ENCODE measurements around the gene BICC1.

BICC1 gene

DNA sequence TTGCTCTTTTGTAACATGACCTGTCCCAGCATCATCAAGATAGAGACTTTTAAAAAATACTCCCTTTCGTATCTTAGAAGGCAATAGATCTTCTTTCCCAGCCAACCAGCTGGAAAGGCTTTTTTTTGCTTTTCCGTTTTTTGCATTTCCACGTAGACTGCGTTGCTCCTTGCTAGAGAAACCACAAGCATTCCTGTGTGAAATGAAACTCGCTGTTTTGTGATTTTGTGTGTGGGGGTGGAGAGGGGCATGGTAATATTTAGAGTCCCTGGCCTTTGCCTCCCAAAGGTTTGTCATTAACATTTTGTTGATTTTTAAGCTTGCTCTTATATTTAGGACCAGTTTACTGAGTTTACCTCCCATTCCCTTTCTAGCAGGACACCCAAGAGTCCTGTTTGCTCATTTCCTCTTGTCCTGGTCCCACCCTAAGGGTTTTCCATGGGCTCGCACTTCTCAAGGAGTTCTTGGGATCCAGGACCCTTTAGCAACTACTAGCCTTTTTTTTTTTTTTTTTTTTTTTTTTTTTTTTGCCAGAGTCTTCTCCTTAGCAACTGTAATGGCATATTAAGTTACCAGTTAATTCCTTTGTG lies 243.6 kb downstream of the BICC1 start:
- DNase-seq (ENCODE audit: low read depth) = peak; percentile 82
- H3K36me3 ChIP-seq (ENCODE audit: control insufficient read depth, insufficient read depth, low read length, severe bottlenecking) = no peaks in the 10 kb centered on the region
- peak overlapping the region; percentile 80 for H3K4me3 ChIP-seq (ENCODE audit: low read length)
- peaks cover 57% of the 10 kb centered on the region for H3K4me1 ChIP-seq (ENCODE audit: control insufficient read depth, insufficient read depth, low read length)
- no peaks in the 10 kb centered on the region for H3K27me3 ChIP-seq (replicated peaks; ENCODE audit: control insufficient read depth, insufficient read depth, low read length)
- H3K9ac ChIP-seq (ENCODE audit: low read length) = peak overlapping the region; percentile 85
- no peaks in the 10 kb centered on the region for H3K9me3 ChIP-seq (ENCODE audit: control insufficient read depth, low read length)

DNA sequence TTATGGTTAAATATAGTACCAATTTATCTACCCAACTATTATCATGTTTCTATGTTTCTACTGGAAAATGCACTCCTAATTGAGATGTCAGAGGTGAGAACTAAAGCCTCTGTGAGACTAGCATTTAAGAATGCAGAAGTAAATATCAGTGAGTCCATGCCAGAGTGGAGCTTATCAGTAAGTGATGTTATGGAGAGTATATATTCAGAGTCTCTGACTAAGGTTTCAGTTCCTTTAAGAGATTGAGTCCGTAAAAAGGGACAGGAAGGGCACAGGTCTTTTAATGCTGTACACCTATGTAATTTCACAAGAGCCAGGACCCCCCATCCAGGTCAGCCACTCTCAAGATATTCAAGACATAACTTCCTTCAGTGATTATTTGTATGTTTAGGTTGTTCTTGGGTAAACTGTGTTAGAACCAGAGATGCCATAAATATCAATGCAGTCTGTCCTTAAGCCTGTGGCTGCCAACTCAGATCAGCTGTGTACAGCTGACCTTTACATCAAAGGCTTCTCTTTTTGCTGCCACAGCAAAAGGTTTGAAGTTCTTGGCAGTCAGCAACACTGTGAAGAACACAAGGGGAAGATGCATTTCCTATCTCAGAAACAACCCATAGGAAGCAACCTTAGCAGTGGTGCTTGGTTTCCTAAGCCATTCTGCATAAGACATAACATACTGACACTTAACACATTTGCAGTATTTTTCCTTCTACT lies 244.8 kb downstream of the BICC1 start:
- Histone ChIP-seq H3K36me3 (ENCODE audit: control insufficient read depth, insufficient read depth, low read length, severe bottlenecking) (no peaks in the 10 kb centered on the region), H3K9ac (ENCODE audit: low read length) (peak overlapping the region; percentile 85), H3K27me3 (replicated peaks; ENCODE audit: control insufficient read depth, insufficient read depth, low read length) (no peaks in the 10 kb centered on the region), H3K4me1 (ENCODE audit: control insufficient read depth, insufficient read depth, low read length) (peaks cover 51% of the 10 kb centered on the region), H3K9me3 (ENCODE audit: control insufficient read depth, low read length) (no peaks in the 10 kb centered on the region), H3K4me3 (ENCODE audit: low read length) (peak overlapping the region; percentile 80)
- DNase-seq (ENCODE audit: low read depth) = no peak

DNA sequence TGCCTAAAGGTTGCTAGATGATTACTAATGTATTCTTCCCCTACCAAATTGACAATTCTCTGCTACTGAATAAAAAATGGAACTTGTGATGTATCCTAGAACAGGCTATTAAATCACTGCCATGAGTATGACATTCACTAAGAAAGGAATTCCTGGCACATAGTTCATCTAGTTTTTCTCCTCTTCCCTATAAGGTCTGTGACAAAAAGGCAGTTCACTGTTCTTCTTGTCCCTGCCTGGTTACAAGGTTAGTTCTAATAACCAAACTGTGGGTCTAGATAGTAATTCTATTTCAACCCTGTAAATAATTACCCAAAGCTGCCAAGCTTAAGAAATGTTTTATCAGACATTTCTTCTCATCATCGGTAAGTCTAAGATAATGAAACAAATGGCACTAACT lies 245.6 kb downstream of the BICC1 start:
- no peak overlapping the region for H3K9ac ChIP-seq (ENCODE audit: low read length)
- no peaks in the 10 kb centered on the region for H3K27me3 ChIP-seq (replicated peaks; ENCODE audit: control insufficient read depth, insufficient read depth, low read length)
- H3K36me3 ChIP-seq (ENCODE audit: control insufficient read depth, insufficient read depth, low read length, severe bottlenecking) = no peaks in the 10 kb centered on the region
- no peak for DNase-seq (ENCODE audit: low read depth)
- peaks cover 51% of the 10 kb centered on the region for H3K4me1 ChIP-seq (ENCODE audit: control insufficient read depth, insufficient read depth, low read length)
- no peaks in the 10 kb centered on the region for H3K9me3 ChIP-seq (ENCODE audit: control insufficient read depth, low read length)
- no peak overlapping the region for H3K4me3 ChIP-seq (ENCODE audit: low read length)

- H3K36me3 ChIP-seq (ENCODE audit: control insufficient read depth, insufficient read depth, low read length, severe bottlenecking) = no peaks in the 10 kb centered on the region
- H3K9ac ChIP-seq (ENCODE audit: low read length) = no peak overlapping the region
- DNase-seq (ENCODE audit: low read depth) = no peak
- H3K4me3 ChIP-seq (ENCODE audit: low read length) = no peak overlapping the region
- H3K27me3 ChIP-seq (replicated peaks; ENCODE audit: control insufficient read depth, insufficient read depth, low read length) = no peaks in the 10 kb centered on the region
- peaks cover 10% of the 10 kb centered on the region for H3K4me1 ChIP-seq (ENCODE audit: control insufficient read depth, insufficient read depth, low read length)
- peaks cover 10% of the 10 kb centered on the region for H3K9me3 ChIP-seq (ENCODE audit: control insufficient read depth, low read length)
Measured at GRCh38 chr10:58764087-58764747, 251.5 kb downstream of the BICC1 start.

GRCh38 chr10:58765910-58766309 lies 253.2 kb downstream of the BICC1 start:
- Histone ChIP-seq H3K9ac (ENCODE audit: low read length) (no peak overlapping the region), H3K4me3 (ENCODE audit: low read length) (no peak overlapping the region), H3K36me3 (ENCODE audit: control insufficient read depth, insufficient read depth, low read length, severe bottlenecking) (no peaks in the 10 kb centered on the region), H3K9me3 (ENCODE audit: control insufficient read depth, low read length) (peaks cover 10% of the 10 kb centered on the region), H3K4me1 (ENCODE audit: control insufficient read depth, insufficient read depth, low read length) (peaks cover 13% of the 10 kb centered on the region), H3K27me3 (replicated peaks; ENCODE audit: control insufficient read depth, insufficient read depth, low read length) (no peaks in the 10 kb centered on the region)
- DNase-seq (ENCODE audit: low read depth) = no peak

- Histone ChIP-seq H3K9ac (ENCODE audit: low read length) (no peak overlapping the region), H3K9me3 (ENCODE audit: control insufficient read depth, low read length) (peaks cover 10% of the 10 kb centered on the region), H3K4me3 (ENCODE audit: low read length) (no peak overlapping the region), H3K27me3 (replicated peaks; ENCODE audit: control insufficient read depth, insufficient read depth, low read length) (no peaks in the 10 kb centered on the region), H3K36me3 (ENCODE audit: control insufficient read depth, insufficient read depth, low read length, severe bottlenecking) (no peaks in the 10 kb centered on the region), H3K4me1 (ENCODE audit: control insufficient read depth, insufficient read depth, low read length) (peaks cover 30% of the 10 kb centered on the region)
- no peak for DNase-seq (ENCODE audit: low read depth)
Measured at GRCh38 chr10:58767652-58768051, 255.0 kb downstream of the BICC1 start.

DNA sequence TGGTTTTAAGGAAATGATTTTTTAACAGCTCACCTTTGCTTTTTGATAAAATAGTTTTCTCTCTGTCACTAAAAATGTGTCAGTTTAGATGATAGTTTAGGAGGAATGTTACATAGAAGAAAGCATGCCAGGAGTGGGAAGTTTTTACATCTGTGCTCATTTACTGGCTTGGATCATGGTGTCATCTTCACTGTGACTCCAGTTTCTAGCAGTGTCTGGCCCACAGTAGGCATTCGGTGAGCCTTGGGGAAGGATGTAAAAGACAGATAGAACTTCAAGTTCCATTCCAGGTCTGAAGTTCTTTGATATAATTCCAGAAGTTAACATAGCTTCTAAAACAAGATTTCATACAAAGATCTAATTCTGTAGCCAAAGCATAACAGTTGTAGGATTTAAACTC lies 259.2 kb downstream of the BICC1 start:
- peak overlapping the region; percentile 71 for H3K9ac ChIP-seq (ENCODE audit: low read length)
- no peak overlapping the region for H3K4me3 ChIP-seq (ENCODE audit: low read length)
- H3K36me3 ChIP-seq (ENCODE audit: control insufficient read depth, insufficient read depth, low read length, severe bottlenecking) = no peaks in the 10 kb centered on the region
- H3K9me3 ChIP-seq (ENCODE audit: control insufficient read depth, low read length) = peaks cover 10% of the 10 kb centered on the region
- no peak for DNase-seq (ENCODE audit: low read depth)
- H3K27me3 ChIP-seq (replicated peaks; ENCODE audit: control insufficient read depth, insufficient read depth, low read length) = no peaks in the 10 kb centered on the region
- H3K4me1 ChIP-seq (ENCODE audit: control insufficient read depth, insufficient read depth, low read length) = peaks cover 60% of the 10 kb centered on the region

DNA sequence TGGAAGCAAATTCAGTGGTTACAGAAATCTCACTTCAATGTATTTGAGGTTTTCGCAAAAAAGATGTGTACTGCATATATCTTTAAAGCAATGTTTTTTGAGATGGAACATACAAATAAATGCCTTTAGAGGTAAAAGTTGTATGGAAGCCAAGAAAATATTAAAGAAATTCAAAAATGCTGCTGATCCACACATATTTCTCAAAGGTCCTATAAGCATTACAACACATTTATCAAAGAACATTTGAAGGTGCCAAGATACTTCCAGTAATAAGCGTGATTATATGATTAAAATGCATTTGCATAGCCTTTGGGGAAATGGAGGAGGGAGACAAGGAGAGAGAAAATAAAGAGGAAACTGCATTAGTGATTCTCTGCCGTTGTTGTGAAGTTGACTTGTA lies 260.1 kb downstream of the BICC1 start:
- Histone ChIP-seq H3K4me1 (ENCODE audit: control insufficient read depth, insufficient read depth, low read length) (peaks cover 64% of the 10 kb centered on the region), H3K27me3 (replicated peaks; ENCODE audit: control insufficient read depth, insufficient read depth, low read length) (no peaks in the 10 kb centered on the region), H3K4me3 (ENCODE audit: low read length) (peak overlapping the region; percentile 32), H3K9me3 (ENCODE audit: control insufficient read depth, low read length) (peaks cover 4% of the 10 kb centered on the region), H3K9ac (ENCODE audit: low read length) (peak overlapping the region; percentile 71), H3K36me3 (ENCODE audit: control insufficient read depth, insufficient read depth, low read length, severe bottlenecking) (no peaks in the 10 kb centered on the region)
- no peak for DNase-seq (ENCODE audit: low read depth)

- no peaks in the 10 kb centered on the region for H3K27me3 ChIP-seq (replicated peaks; ENCODE audit: control insufficient read depth, insufficient read depth, low read length)
- peak overlapping the region; percentile 71 for H3K9ac ChIP-seq (ENCODE audit: low read length)
Measured at GRCh38 chr10:58773341-58773740, 260.7 kb downstream of the BICC1 start.

DNA sequence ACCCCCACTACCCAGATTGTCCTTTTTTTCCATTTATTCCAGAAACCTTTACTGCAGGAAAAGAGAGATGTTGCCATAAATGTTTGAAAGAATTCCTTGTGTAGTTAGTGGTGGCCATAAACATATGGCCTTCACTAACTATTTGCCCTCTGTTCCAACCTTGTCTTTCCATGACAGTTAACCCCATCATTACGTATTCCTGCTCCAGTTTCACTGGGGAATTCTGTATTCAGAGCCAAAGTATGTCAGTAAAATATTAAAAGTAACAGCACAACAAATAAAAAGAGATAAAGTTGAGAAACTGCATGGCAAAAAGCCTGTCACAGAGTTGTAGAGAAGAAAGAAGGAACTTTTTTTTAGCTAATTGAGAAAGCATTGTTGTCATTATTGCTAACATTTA lies 261.3 kb downstream of the BICC1 start:
- no peaks in the 10 kb centered on the region for H3K9me3 ChIP-seq (ENCODE audit: control insufficient read depth, low read length)
- no peaks in the 10 kb centered on the region for H3K36me3 ChIP-seq (ENCODE audit: control insufficient read depth, insufficient read depth, low read length, severe bottlenecking)
- DNase-seq (ENCODE audit: low read depth) = no peak
- H3K4me3 ChIP-seq (ENCODE audit: low read length) = no peak overlapping the region
- H3K9ac ChIP-seq (ENCODE audit: low read length) = peak overlapping the region; percentile 71
- H3K4me1 ChIP-seq (ENCODE audit: control insufficient read depth, insufficient read depth, low read length) = peaks cover 69% of the 10 kb centered on the region
- H3K27me3 ChIP-seq (replicated peaks; ENCODE audit: control insufficient read depth, insufficient read depth, low read length) = no peaks in the 10 kb centered on the region

More at GRCh38 chr10:58773341-58773740, 260.7 kb downstream of the BICC1 start:
- no peak for DNase-seq (ENCODE audit: low read depth)
- H3K4me3 ChIP-seq (ENCODE audit: low read length) = peak overlapping the region; percentile 31
- H3K36me3 ChIP-seq (ENCODE audit: control insufficient read depth, insufficient read depth, low read length, severe bottlenecking) = no peaks in the 10 kb centered on the region
- H3K4me1 ChIP-seq (ENCODE audit: control insufficient read depth, insufficient read depth, low read length) = peaks cover 64% of the 10 kb centered on the region
- H3K9me3 ChIP-seq (ENCODE audit: control insufficient read depth, low read length) = no peaks in the 10 kb centered on the region

DNA sequence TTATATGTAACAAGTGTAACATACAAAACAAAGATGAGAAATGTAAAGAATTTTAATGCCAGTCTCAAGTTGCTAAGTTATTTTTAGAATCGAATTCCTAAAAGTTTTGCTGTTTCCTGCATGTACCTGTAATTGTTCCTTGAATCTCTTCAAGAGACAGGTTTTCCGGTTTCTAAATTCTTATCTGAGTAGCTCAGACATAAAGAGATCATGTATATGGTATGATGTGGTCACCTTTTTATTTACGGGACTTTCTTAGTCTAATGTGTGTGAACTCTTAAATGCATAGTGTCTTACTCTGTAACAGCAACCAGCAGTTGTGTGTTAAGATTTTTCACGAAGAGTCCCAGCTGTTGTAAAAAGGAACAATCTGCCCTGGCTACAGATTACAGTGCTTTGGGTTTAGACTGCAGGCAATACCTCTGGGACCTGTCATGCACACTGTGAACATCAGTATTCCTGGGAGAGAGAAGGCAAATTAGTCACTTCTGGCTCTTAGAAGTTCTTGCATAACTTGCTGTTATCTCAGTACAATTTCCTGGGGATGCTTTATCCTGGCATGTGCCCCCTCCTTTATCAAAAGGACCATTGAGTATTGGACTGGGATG lies 263.4 kb downstream of the BICC1 start:
- peak; percentile 65 for DNase-seq (ENCODE audit: low read depth)

More for the DNA sequence above, 263.4 kb downstream of the BICC1 start:
- H3K9me3 ChIP-seq (ENCODE audit: control insufficient read depth, low read length) = no peaks in the 10 kb centered on the region
- H3K4me1 ChIP-seq (ENCODE audit: control insufficient read depth, insufficient read depth, low read length) = peaks cover 85% of the 10 kb centered on the region
- no peaks in the 10 kb centered on the region for H3K27me3 ChIP-seq (replicated peaks; ENCODE audit: control insufficient read depth, insufficient read depth, low read length)
- H3K4me3 ChIP-seq (ENCODE audit: low read length) = peak overlapping the region; percentile 21
- no peaks in the 10 kb centered on the region for H3K36me3 ChIP-seq (ENCODE audit: control insufficient read depth, insufficient read depth, low read length, severe bottlenecking)
- H3K9ac ChIP-seq (ENCODE audit: low read length) = peak overlapping the region; percentile 46
